HepG2 (cell line): ENCODE data around the gene VTI1B. TPM values are rescaled to one million over a fixed set of nuclear protein-coding genes. Genes with fewer than 3 reads are reported as not detected.
A peak's percentile ranks its signal among the peaks of the same experiment; 100 is the strongest.

Source experiments
- BRCA1 ChIP-seq: sonication (generic); formaldehyde crosslinking; IDR thresholded peaks from 2 replicates; pipeline ENCODE4 v1.4.0; 2020; ENCODE audit warnings: missing genetic modification reagents
- CREB1 ChIP-seq, 2 experiments: fragments of 450-650 bp in 1 of 2; IDR thresholded peaks; 2 replicates each; pipeline ENCODE4 v1.6.1; 2016 to 2017; ENCODE audit warnings: control low read depth in 1 of 2, mild to moderate bottlenecking in 1 of 2, missing compliant biosample characterization in 1 of 2, missing genetic modification characterization in 1 of 2
- ONECUT2 ChIP-seq: sonication (generic); formaldehyde crosslinking; IDR thresholded peaks from 2 replicates; pipeline ENCODE4 v1.4.0; 2020; ENCODE audit warnings: missing genetic modification reagents
- STAG1 ChIP-seq: sonication (generic); formaldehyde crosslinking; IDR thresholded peaks from 2 replicates; pipeline ENCODE4 v1.4.0; 2020; ENCODE audit warnings: missing genetic modification reagents
- ZHX2 ChIP-seq, 2 experiments: sonication (generic) in 1 of 2; formaldehyde crosslinking in 1 of 2; IDR thresholded peaks; 2 replicates each; pipeline versions ENCODE4 v1.6.1 to v1.9.0; 2014 to 2022; ENCODE audit warnings: antibody characterized with exemption in 1 of 2, borderline replicate concordance in 1 of 2, inconsistent platforms in 1 of 2, low read depth in 1 of 2, missing genetic modification reagents in 1 of 2
- ZNF138 ChIP-seq: sonication (generic); formaldehyde crosslinking; IDR thresholded peaks from 2 replicates; pipeline ENCODE4 v1.5.0; 2020; ENCODE audit warnings: mild to moderate bottlenecking, low read depth, missing genetic modification reagents
- ZNF615 ChIP-seq: sonication (generic); formaldehyde crosslinking; IDR thresholded peaks from 2 replicates; pipeline ENCODE4 v1.5.0; 2020; ENCODE audit warnings: mild to moderate bottlenecking, missing genetic modification reagents, borderline replicate concordance
- ZNF746 ChIP-seq: sonication (generic); formaldehyde crosslinking; IDR thresholded peaks from 2 replicates; pipeline ENCODE4 v1.8.0; 2022; ENCODE audit warnings: mild to moderate bottlenecking, missing genetic modification reagents
- ZNF75D ChIP-seq: sonication (generic); formaldehyde crosslinking; IDR thresholded peaks from 2 replicates; pipeline ENCODE4 v1.8.1; 2023; ENCODE audit warnings: missing genetic modification reagents, mild to moderate bottlenecking, borderline replicate concordance
- ZSCAN12 ChIP-seq: sonication (generic); formaldehyde crosslinking; IDR thresholded peaks from 2 replicates; pipeline ENCODE4 v1.9.0; 2021; ENCODE audit warnings: mild to moderate bottlenecking, missing genetic modification reagents
- polyA plus RNA-seq, 8 experiments: library from polyadenylated mRNA; depleted of rRNA in 3 of 8; stranded (reverse) in 7 of 8; unstranded in 1 of 8; fragments of >200 nt; fragmentation: Illumina TruSeq in 4 of 8; extraction: Trizol in 4 of 8; gene quantifications; 2 replicates each; pipeline versions ENCODE4 v1.2.1 to v1.2.3, GENCODE V29; 2011 to 2016; ENCODE audit warnings: low read depth in 4 of 8, missing spikeins in 1 of 8, mixed read lengths in 1 of 8; ENCODE audit not compliant: insufficient read depth in 1 of 8
- total RNA-seq, 5 experiments: library from RNA; depleted of rRNA; stranded (reverse); fragments of >200 nt; fragmentation: Illumina TruSeq; extraction: Trizol; gene quantifications; 2 replicates each; pipeline ENCODE4 v1.2.3, GENCODE V29; 2016; ENCODE audit warnings: low read depth in 1 of 5
- TF ChIP-seq, protein P1 (sequence below): sonication (generic); formaldehyde crosslinking; IDR thresholded peaks from 2 replicates; pipeline ENCODE4 v1.5.1; 2020; ENCODE audit warnings: mild to moderate bottlenecking, moderate library complexity, missing genetic modification reagents
- TF ChIP-seq, protein P2 (sequence below): sonication (generic); formaldehyde crosslinking; conservative IDR thresholded peaks from 2 replicates; pipeline ENCODE4 v1.8.0; 2022; ENCODE audit warnings: missing genetic modification reagents
- TF ChIP-seq, protein P3 (sequence below): sonication (generic); formaldehyde crosslinking; IDR thresholded peaks from 2 replicates; pipeline ENCODE4; 2020; ENCODE audit warnings: missing genetic modification reagents, mild to moderate bottlenecking, borderline replicate concordance
- TF ChIP-seq, protein P4 (sequence below): fragments of 450-650 bp; IDR thresholded peaks from 2 replicates; pipeline ENCODE4 v1.6.1; 2016

The VTI1B gene
- total and polyA plus RNA-seq, 2 of the 13 experiments (the other 11 are each of a cell fraction or from before 2014, with no cell fraction given), result 39.0 to 103 TPM

DNA sequence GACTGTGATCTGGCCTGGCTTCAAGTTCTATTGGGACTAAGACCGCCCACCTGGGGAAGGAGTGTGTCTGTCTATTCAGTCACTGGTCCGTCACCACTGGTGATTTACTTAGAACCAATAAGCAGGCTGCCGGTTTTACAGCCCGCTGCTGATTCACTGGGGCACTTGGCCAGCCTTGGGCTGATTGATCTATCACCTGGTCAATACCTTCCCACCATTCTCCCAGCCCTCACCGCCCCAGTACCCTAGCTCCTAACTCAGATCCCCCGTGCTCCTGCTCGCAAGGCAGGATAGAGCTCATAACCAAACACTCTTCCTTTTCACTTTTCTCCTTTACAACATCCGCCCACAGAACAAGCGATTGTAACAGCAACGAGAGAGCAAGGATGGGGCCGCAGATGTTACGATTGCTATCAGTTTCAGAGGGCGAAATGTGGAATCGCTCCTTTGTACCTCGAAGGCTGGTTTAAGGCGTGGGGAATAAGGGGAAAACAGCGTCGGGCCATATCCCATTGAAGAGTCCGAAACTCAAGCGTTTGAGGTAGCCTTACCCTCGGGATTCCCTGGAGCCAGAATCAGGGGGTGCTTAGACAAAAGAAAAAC, 20.5 kb upstream of the VTI1B start (continued):
- TF ChIP-seq CREB1 (IDR thresholded peaks at IDR 0.05) (peak; percentile 75), CREB1 (CRISPR knock-in tag; IDR thresholded peaks at IDR 0.05) (peak; percentile 63; the same call in 1 of the 2 replicates), ZNF138 (CRISPR knock-in tag) (no peak), STAG1 (CRISPR knock-in tag) (no peak), BRCA1 (CRISPR knock-in tag) (no peak), ZNF746 (CRISPR knock-in tag) (peak; percentile 59; the same call in 1 of the 2 replicates), ONECUT2 (CRISPR knock-in tag) (peak; percentile 52; the same call in 1 of the 2 replicates), ZNF75D (CRISPR knock-in tag) (no peak), ZSCAN12 (CRISPR knock-in tag) (no peak), ZNF615 (peak; percentile 62; the same call in 1 of the 2 replicates), ZHX2 (IDR thresholded peaks at IDR 0.05; ENCODE audit: low read depth) (no peak), ZHX2 (CRISPR knock-in tag; IDR thresholded peaks at IDR 0.05; ENCODE audit: borderline replicate concordance) (no peak)
- TF ChIP-seq, protein P1, sequence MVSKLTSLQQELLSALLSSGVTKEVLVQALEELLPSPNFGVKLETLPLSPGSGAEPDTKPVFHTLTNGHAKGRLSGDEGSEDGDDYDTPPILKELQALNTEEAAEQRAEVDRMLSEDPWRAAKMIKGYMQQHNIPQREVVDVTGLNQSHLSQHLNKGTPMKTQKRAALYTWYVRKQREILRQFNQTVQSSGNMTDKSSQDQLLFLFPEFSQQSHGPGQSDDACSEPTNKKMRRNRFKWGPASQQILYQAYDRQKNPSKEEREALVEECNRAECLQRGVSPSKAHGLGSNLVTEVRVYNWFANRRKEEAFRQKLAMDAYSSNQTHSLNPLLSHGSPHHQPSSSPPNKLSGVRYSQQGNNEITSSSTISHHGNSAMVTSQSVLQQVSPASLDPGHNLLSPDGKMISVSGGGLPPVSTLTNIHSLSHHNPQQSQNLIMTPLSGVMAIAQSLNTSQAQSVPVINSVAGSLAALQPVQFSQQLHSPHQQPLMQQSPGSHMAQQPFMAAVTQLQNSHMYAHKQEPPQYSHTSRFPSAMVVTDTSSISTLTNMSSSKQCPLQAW (CRISPR knock-in tag), result no peak
- TF ChIP-seq, protein P2, sequence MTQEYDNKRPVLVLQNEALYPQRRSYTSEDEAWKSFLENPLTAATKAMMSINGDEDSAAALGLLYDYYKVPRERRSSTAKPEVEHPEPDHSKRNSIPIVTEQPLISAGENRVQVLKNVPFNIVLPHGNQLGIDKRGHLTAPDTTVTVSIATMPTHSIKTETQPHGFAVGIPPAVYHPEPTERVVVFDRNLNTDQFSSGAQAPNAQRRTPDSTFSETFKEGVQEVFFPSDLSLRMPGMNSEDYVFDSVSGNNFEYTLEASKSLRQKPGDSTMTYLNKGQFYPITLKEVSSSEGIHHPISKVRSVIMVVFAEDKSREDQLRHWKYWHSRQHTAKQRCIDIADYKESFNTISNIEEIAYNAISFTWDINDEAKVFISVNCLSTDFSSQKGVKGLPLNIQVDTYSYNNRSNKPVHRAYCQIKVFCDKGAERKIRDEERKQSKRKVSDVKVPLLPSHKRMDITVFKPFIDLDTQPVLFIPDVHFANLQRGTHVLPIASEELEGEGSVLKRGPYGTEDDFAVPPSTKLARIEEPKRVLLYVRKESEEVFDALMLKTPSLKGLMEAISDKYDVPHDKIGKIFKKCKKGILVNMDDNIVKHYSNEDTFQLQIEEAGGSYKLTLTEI (CRISPR knock-in tag), result no peak
- TF ChIP-seq, protein P3, sequence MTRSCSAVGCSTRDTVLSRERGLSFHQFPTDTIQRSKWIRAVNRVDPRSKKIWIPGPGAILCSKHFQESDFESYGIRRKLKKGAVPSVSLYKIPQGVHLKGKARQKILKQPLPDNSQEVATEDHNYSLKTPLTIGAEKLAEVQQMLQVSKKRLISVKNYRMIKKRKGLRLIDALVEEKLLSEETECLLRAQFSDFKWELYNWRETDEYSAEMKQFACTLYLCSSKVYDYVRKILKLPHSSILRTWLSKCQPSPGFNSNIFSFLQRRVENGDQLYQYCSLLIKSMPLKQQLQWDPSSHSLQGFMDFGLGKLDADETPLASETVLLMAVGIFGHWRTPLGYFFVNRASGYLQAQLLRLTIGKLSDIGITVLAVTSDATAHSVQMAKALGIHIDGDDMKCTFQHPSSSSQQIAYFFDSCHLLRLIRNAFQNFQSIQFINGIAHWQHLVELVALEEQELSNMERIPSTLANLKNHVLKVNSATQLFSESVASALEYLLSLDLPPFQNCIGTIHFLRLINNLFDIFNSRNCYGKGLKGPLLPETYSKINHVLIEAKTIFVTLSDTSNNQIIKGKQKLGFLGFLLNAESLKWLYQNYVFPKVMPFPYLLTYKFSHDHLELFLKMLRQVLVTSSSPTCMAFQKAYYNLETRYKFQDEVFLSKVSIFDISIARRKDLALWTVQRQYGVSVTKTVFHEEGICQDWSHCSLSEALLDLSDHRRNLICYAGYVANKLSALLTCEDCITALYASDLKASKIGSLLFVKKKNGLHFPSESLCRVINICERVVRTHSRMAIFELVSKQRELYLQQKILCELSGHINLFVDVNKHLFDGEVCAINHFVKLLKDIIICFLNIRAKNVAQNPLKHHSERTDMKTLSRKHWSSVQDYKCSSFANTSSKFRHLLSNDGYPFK, result no peak
- TF ChIP-seq, protein P4, sequence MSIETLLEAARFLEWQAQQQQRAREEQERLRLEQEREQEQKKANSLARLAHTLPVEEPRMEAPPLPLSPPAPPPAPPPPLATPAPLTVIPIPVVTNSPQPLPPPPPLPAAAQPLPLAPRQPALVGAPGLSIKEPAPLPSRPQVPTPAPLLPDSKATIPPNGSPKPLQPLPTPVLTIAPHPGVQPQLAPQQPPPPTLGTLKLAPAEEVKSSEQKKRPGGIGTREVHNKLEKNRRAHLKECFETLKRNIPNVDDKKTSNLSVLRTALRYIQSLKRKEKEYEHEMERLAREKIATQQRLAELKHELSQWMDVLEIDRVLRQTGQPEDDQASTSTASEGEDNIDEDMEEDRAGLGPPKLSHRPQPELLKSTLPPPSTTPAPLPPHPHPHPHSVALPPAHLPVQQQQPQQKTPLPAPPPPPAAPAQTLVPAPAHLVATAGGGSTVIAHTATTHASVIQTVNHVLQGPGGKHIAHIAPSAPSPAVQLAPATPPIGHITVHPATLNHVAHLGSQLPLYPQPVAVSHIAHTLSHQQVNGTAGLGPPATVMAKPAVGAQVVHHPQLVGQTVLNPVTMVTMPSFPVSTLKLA, result no peak
